ENCODE data around the gene ARHGEF18.

DNA sequence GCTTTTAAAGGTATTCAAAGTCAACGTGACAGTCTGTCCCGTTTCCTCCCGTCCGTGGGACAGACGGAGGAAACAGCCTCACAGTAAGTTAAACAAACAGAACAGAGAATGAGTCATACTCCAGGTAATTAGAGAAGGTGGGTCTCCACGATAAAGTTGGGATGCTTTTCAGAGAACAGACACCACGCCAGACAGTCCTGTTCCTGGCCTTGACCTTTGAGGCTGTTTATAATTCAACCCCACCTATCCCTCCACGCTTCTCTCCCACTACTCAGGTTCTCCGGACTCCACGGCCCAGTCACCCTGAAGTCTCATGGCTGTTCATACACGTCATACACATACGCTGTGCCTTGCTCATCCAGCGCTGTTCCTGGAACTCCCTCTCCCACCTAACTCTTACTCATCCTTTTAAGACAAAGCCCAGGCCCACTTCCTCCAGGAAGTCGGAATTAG is 42.5 kb downstream of the ARHGEF18 start:
- TF ChIP-seq, protein P1, sequence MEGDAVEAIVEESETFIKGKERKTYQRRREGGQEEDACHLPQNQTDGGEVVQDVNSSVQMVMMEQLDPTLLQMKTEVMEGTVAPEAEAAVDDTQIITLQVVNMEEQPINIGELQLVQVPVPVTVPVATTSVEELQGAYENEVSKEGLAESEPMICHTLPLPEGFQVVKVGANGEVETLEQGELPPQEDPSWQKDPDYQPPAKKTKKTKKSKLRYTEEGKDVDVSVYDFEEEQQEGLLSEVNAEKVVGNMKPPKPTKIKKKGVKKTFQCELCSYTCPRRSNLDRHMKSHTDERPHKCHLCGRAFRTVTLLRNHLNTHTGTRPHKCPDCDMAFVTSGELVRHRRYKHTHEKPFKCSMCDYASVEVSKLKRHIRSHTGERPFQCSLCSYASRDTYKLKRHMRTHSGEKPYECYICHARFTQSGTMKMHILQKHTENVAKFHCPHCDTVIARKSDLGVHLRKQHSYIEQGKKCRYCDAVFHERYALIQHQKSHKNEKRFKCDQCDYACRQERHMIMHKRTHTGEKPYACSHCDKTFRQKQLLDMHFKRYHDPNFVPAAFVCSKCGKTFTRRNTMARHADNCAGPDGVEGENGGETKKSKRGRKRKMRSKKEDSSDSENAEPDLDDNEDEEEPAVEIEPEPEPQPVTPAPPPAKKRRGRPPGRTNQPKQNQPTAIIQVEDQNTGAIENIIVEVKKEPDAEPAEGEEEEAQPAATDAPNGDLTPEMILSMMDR (IDR thresholded peaks at IDR 0.05), result no peak
- no peak for TF ChIP-seq POLR2A (IDR thresholded peaks at IDR 0.05)
